SK-N-SH (cell line): ENCODE results near the gene COX4I1.

Experiments
- EP300 ChIP-seq, 2 experiments: IDR thresholded peaks; 2 replicates each; pipeline versions ENCODE4 v1.4.0 to v1.6.1; 2012; ENCODE audit warnings: borderline replicate concordance in 1 of 2, low read depth in 1 of 2, low read length in 1 of 2
- EZH2phosphoT487 ChIP-seq: fragments of 200-600 bp; sonication (generic); IDR thresholded peaks from 2 replicates; pipeline ENCODE4 v1.6.1; 2017; ENCODE audit warnings: low read depth, mixed run types, mild to moderate bottlenecking, antibody characterized with exemption, moderate library complexity, borderline replicate concordance
- MXI1 ChIP-seq: IDR thresholded peaks from 2 replicates; pipeline ENCODE4 v1.6.1; 2012; ENCODE audit warnings: mild to moderate bottlenecking, low read depth, low read length, improper control_type of control experiment
- RAD21 ChIP-seq: IDR thresholded peaks from 2 replicates; pipeline ENCODE4 v1.6.1; 2012; ENCODE audit warnings: mild to moderate bottlenecking, low read length
- TAF1 ChIP-seq: IDR thresholded peaks from 2 replicates; pipeline ENCODE4 v1.6.1; 2012; ENCODE audit warnings: low read depth, mild to moderate bottlenecking, low read length, moderate library complexity, borderline replicate concordance
- TEAD4 ChIP-seq: IDR thresholded peaks from 2 replicates; pipeline ENCODE4 v1.4.0; 2012; ENCODE audit warnings: mild to moderate bottlenecking, borderline replicate concordance; ENCODE audit not compliant: insufficient read depth
- YY1 ChIP-seq: IDR thresholded peaks from 2 replicates; pipeline ENCODE4 v1.4.0; 2012; ENCODE audit warnings: low read depth, mild to moderate bottlenecking
- TF ChIP-seq, protein P1 (sequence below): fragments of 200-600 bp; sonication (generic); IDR thresholded peaks from 2 replicates; pipeline ENCODE4 v1.6.1; 2017; ENCODE audit warnings: antibody characterized with exemption, mild to moderate bottlenecking, moderate library complexity
- TF ChIP-seq, protein P2 (sequence below): fragments of 150-350 bp; IDR thresholded peaks from 2 replicates; pipeline ENCODE4 v1.6.1; 2017; ENCODE audit warnings: antibody characterized with exemption, low read length, low read depth, borderline replicate concordance

DNA sequence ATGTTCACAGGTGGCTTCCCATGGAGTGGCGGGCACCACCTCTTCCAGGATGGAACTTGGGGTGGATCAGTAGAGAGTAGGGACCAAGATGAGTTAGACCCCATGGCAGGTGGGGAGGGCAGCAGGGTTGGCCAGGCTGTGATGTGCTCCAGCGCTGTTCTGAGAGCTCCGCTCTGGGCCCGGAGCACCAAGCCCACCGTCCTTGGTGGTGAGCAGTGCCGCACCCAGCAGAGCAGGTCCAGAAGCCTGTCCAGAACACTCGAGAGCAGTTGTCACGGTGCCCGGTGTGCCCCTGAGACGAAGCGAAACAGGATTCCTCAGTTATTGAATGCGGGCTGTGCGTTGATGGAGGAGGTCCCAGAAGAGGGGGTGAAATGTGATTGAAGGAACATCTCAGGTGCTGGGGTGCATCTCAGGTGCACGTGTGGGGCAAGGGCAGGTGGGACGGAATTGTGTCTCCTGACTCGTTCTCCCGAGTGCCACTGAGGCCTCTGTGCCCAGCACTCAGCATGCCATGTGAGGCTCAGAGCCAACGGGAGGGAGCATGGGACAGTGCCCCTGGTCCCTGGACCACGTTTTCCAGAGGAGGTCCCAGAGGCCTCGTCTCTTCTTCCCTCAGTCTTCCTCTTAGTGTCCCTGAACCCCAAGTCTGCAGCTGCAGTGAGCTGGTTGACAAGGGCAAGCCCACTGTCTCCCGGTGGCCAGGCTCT, 39.5 kb downstream of the COX4I1 start:
- no peak for TF ChIP-seq MXI1
- no peak for TF ChIP-seq EZH2phosphoT487
- no peak for TF ChIP-seq EP300 (IDR thresholded peaks at IDR 0.05; ENCODE audit: borderline replicate concordance in 1 of 2, low read depth in 1 of 2, low read length in 1 of 2)
- TF ChIP-seq, protein P1, sequence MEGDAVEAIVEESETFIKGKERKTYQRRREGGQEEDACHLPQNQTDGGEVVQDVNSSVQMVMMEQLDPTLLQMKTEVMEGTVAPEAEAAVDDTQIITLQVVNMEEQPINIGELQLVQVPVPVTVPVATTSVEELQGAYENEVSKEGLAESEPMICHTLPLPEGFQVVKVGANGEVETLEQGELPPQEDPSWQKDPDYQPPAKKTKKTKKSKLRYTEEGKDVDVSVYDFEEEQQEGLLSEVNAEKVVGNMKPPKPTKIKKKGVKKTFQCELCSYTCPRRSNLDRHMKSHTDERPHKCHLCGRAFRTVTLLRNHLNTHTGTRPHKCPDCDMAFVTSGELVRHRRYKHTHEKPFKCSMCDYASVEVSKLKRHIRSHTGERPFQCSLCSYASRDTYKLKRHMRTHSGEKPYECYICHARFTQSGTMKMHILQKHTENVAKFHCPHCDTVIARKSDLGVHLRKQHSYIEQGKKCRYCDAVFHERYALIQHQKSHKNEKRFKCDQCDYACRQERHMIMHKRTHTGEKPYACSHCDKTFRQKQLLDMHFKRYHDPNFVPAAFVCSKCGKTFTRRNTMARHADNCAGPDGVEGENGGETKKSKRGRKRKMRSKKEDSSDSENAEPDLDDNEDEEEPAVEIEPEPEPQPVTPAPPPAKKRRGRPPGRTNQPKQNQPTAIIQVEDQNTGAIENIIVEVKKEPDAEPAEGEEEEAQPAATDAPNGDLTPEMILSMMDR = no peak
- no peak for TF ChIP-seq TAF1
- TF ChIP-seq, protein P2, sequence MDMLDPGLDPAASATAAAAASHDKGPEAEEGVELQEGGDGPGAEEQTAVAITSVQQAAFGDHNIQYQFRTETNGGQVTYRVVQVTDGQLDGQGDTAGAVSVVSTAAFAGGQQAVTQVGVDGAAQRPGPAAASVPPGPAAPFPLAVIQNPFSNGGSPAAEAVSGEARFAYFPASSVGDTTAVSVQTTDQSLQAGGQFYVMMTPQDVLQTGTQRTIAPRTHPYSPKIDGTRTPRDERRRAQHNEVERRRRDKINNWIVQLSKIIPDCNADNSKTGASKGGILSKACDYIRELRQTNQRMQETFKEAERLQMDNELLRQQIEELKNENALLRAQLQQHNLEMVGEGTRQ = no peak
- TF ChIP-seq YY1 = no peak
- TF ChIP-seq TEAD4 = no peak
- TF ChIP-seq RAD21 = no peak
